Spleen (tissue), 11 donors: ENCODE data around the gene KLRK1. TPM values are rescaled to one million over a fixed set of nuclear protein-coding genes. Genes with fewer than 3 reads are reported as not detected.

ENCODE experiments used
- DNase-seq: peaks from one replicate; pipeline ENCODE4 v3.0.0-alpha.2; 2020
- H3K27ac ChIP-seq, 8 donors: fragments of 200-600 bp; sonication (generic) in 7 of 8; 1 replicate in 4 of 8; 2 replicates in 4 of 8; pipeline versions ENCODE4 v1.5.0 to v1.8.0; 2016 to 2021; ENCODE audit warnings: inconsistent platforms in 4 of 8, mild to moderate bottlenecking in 4 of 8, moderate library complexity in 1 of 8
- H3K27me3 ChIP-seq, 7 donors: fragments of 200-600 bp; sonication (generic) in 6 of 7; replicated peaks in 1 of 7; 1 replicate in 4 of 7; 2 replicates in 3 of 7; pipeline versions ENCODE4 v1.5.0 to v1.8.0; 2016 to 2021; ENCODE audit warnings: inconsistent platforms in 3 of 7, mild to moderate bottlenecking in 1 of 7
- H3K36me3 ChIP-seq, 6 donors: fragments of 200-600 bp; sonication (generic) in 5 of 6; 1 replicate in 4 of 6; 2 replicates in 2 of 6; pipeline versions ENCODE4 v1.5.0 to v1.8.0; 2016 to 2021; ENCODE audit warnings: inconsistent platforms in 2 of 6
- H3K4me1 ChIP-seq, 6 donors: fragments of 200-600 bp; sonication (generic) in 5 of 6; 1 replicate in 3 of 6; 2 replicates in 3 of 6; pipeline versions ENCODE4 v1.5.0 to v1.8.0; 2016 to 2021; ENCODE audit warnings: inconsistent platforms in 3 of 6
- H3K4me3 ChIP-seq, 8 donors: fragments of 200-600 bp; sonication (generic) in 7 of 8; 1 replicate in 4 of 8; 2 replicates in 4 of 8; pipeline versions ENCODE4 v1.5.0 to v1.8.0; 2016 to 2021; ENCODE audit warnings: inconsistent platforms in 4 of 8, mild to moderate bottlenecking in 4 of 8, moderate library complexity in 2 of 8
- H3K9me3 ChIP-seq, 8 donors: fragments of 200-600 bp; sonication (generic) in 7 of 8; 1 replicate in 4 of 8; 2 replicates in 4 of 8; pipeline versions ENCODE4 v1.5.0 to v1.8.0; 2016 to 2021; ENCODE audit warnings: inconsistent platforms in 4 of 8
- CTCF ChIP-seq, 11 experiments: fragments of 200-600 bp in 7 of 11; fragments of 450-650 bp in 4 of 11; sonication (generic) in 4 of 11; IDR thresholded peaks in 8 of 11; conservative IDR thresholded peaks in 3 of 11; 1 replicate in 7 of 11; 2 replicates in 4 of 11; pipeline versions ENCODE4 v1.4.0 to v1.8.0; 2016 to 2021; ENCODE audit warnings: antibody characterized with exemption in 11 of 11, inconsistent platforms in 4 of 11, mild to moderate bottlenecking in 1 of 11
- POLR2A ChIP-seq, 3 donors: fragments of 450-650 bp; IDR thresholded peaks; one replicate each; pipeline ENCODE4 v1.5.1; 2017; ENCODE audit warnings: antibody characterized with exemption in 3 of 3, mild to moderate bottlenecking in 1 of 3
- POLR2AphosphoS5 ChIP-seq, 3 donors: sonication (generic); formaldehyde crosslinking; IDR thresholded peaks; one replicate each; pipeline ENCODE4 v1.5.1; 2017; ENCODE audit warnings: antibody characterized with exemption in 3 of 3
- WGBS, 5 donors: extraction: QIAGEN DNeasy Blood & Tissue Kit in 3 of 5; methylation state at CpG; one replicate each; pipeline versions ENCODE4 v1.1.5 to v1.1.7; 2013 to 2018; 5-methylcytosine and 5-hydroxymethylcytosine counted together
- intact Hi-C: fragments of 100-400 bp; cut with DNase I; formaldehyde crosslinking; loops from one replicate; pipeline ENCODE4 v1.15.0; 2023; ENCODE audit warnings: low total_unique reads
- polyA plus RNA-seq, 3 donors: library from polyadenylated mRNA; stranded (reverse); fragments of 200-250 nt; gene quantifications; one replicate each; pipeline ENCODE4 v1.2.1, GENCODE V29; 2013
- total RNA-seq, 7 donors: library from RNA; depleted of rRNA in 3 of 7; stranded (reverse); fragments of >200 nt in 3 of 7; fragmentation: NEBNext Ultra II Directional in 4 of 7; extraction: Animal tissue kit (Norgen Biotek cat#: 25700) in 4 of 7; gene quantifications; one replicate each; pipeline versions ENCODE4 v1.1.0 to v1.2.1, GENCODE V29; 2016 to 2021
- donor health status: healthy with polysubstance abuse.
- donor health status: DM: no; HTN: no; CAD: no; lungs with moderate emphysema.
- donor health status: DM: no; HTN: no; CAD: no.
- donor health status: Bipolar disorder and iron deficiency.
- donor health status: healthy.
- donor health status: DM: no; HTN: no; CAD: no.
- donor health status: DM: yes; HTN: yes; CAD: no.

The KLRK1 gene
- total and polyA plus RNA-seq, 10 donors, result 12.3 to 78.1 (median 42.7) TPM

- peaks cover 0 to 10% (median 0%) of the 10 kb centered on the region in 8 donors for H3K9me3 ChIP-seq
- H3K27me3 ChIP-seq, result no peaks in the 10 kb centered on the region
- WGBS, 5 donors, result 60 to 74% (median 70%) methylated on average over 5 of the region's 5 CpGs
- H3K27ac ChIP-seq, result peak overlapping the region; percentile 79 to 98 (median 94)
- intact Hi-C loops, result no loop called here
- TF ChIP-seq CTCF (IDR thresholded peaks at IDR 0.05 in 8 of 11, conservative IDR thresholded peaks at IDR 0.05 in 3 of 11) (no peak), POLR2AphosphoS5 (IDR thresholded peaks at IDR 0.05) (no peak), POLR2A (IDR thresholded peaks at IDR 0.05) (no peak)
- DNase-seq, result no peak
- peaks cover 8 to 54% (median 28%) of the 10 kb centered on the region in 6 donors for H3K4me1 ChIP-seq
- H3K4me3 ChIP-seq, result peak overlapping the region in 5 of 8 donors; percentile 58 to 80 (median 60)
- H3K36me3 ChIP-seq, result no peaks in the 10 kb centered on the region
Measured at GRCh38 chr12:10363658-10363913, 26.3 kb downstream of the KLRK1 start.

GRCh38 chr12:10362828-10363657 lies 26.8 kb downstream of the KLRK1 start:
- intact Hi-C loops, result no loop called here
- Histone ChIP-seq H3K4me3 (peak overlapping the region in 1 of 8 donors; percentile 80), H3K9me3 (peaks cover 0 to 7% (median 0%) of the 10 kb centered on the region in 8 donors), H3K27ac (peak overlapping the region; percentile 79 to 98 (median 94)), H3K4me1 (peaks cover 8 to 50% (median 28%) of the 10 kb centered on the region in 6 donors), H3K27me3 (no peaks in the 10 kb centered on the region), H3K36me3 (no peaks in the 10 kb centered on the region)
- no peak for DNase-seq
- 54 to 64% (median 57%) methylated on average over 9 of the region's 9 CpGs for WGBS, 5 donors
- TF ChIP-seq POLR2AphosphoS5 (IDR thresholded peaks at IDR 0.05) (no peak), POLR2A (IDR thresholded peaks at IDR 0.05) (no peak), CTCF (IDR thresholded peaks at IDR 0.05 in 8 of 11, conservative IDR thresholded peaks at IDR 0.05 in 3 of 11) (no peak)

DNA sequence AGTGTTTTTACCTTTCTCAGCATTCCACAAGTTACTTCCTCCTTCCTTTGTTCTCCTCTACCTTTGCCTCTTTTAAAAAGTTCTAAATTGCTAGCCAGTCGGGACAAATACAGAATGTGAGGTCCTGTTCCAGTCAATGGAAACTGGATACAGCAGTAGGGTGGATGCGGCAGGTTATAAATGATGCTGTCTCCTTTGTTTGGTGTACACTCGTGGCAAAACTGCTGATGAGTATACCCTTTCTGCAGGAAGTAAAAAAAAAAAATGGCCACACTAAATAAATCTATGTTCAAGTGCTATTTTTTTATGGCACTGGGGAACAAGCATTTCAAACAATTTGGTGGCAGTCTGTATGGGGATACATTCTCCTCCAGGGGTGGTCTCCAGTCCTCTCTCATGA lies 27.5 kb downstream of the KLRK1 start:
- intact Hi-C loops, result no loop called here
- 53 to 66% (median 60%) methylated on average over 3 of the region's 3 CpGs for WGBS, 5 donors
- no peak overlapping the region for H3K4me3 ChIP-seq
- H3K27ac ChIP-seq, result no peak overlapping the region
- no peaks in the 10 kb centered on the region for H3K27me3 ChIP-seq
- no peak for TF ChIP-seq CTCF (IDR thresholded peaks at IDR 0.05 in 8 of 11, conservative IDR thresholded peaks at IDR 0.05 in 3 of 11)
- TF ChIP-seq POLR2AphosphoS5 (IDR thresholded peaks at IDR 0.05), result no peak
- no peak for TF ChIP-seq POLR2A (IDR thresholded peaks at IDR 0.05)
- no peak for DNase-seq
- peaks cover 8 to 46% (median 28%) of the 10 kb centered on the region in 6 donors for H3K4me1 ChIP-seq
- H3K9me3 ChIP-seq, result no peaks in the 10 kb centered on the region
- no peaks in the 10 kb centered on the region for H3K36me3 ChIP-seq

GRCh38 chr12:10361622-10362021 lies 28.2 kb downstream of the KLRK1 start:
- Histone ChIP-seq H3K9me3 (no peaks in the 10 kb centered on the region), H3K4me3 (no peak overlapping the region), H3K36me3 (no peaks in the 10 kb centered on the region), H3K27ac (no peak overlapping the region), H3K4me1 (peaks cover 8 to 39% (median 27%) of the 10 kb centered on the region in 6 donors), H3K27me3 (no peaks in the 10 kb centered on the region)
- TF ChIP-seq POLR2A (IDR thresholded peaks at IDR 0.05) (no peak), POLR2AphosphoS5 (IDR thresholded peaks at IDR 0.05) (no peak), CTCF (IDR thresholded peaks at IDR 0.05 in 8 of 11, conservative IDR thresholded peaks at IDR 0.05 in 3 of 11) (no peak)
- DNase-seq, result no peak
- 81 to 92% (median 83%) methylated on average over 4 of the region's 4 CpGs for WGBS, 5 donors
- intact Hi-C loops, result no loop called here
